ELF-1 (cell line): ENCODE results near the gene SDC3.

Experiments used
- DNase-seq: peaks from one replicate; pipeline ENCODE4 v3.0.0-alpha.2; 2016; ENCODE audit warnings: low read depth, low spot score

SDC3 gene

GRCh38 chr1:30928789-30929134 lies 20.2 kb upstream of the SDC3 start:
- DNase-seq: no peak

- DNase-seq: no peak
Observed at GRCh38 chr1:30928171-30928570, 19.6 kb upstream of the SDC3 start.

- no peak for DNase-seq
Observed at GRCh38 chr1:30927448-30927847, 18.9 kb upstream of the SDC3 start.

- DNase-seq: no peak
Observed at GRCh38 chr1:30923597-30923996, 15.0 kb upstream of the SDC3 start.

- no peak for DNase-seq
Observed at GRCh38 chr1:30920827-30921226, 12.3 kb upstream of the SDC3 start.

- peak; percentile 52 for DNase-seq
Observed at GRCh38 chr1:30919025-30919881, 10.7 kb upstream of the SDC3 start.

- DNase-seq: no peak
Observed at GRCh38 chr1:30916296-30916695, 7.7 kb upstream of the SDC3 start.

GRCh38 chr1:30915491-30916230 lies 7.1 kb upstream of the SDC3 start:
- DNase-seq: no peak

- DNase-seq: no peak
Observed at GRCh38 chr1:30914931-30915330, 6.4 kb upstream of the SDC3 start.

- DNase-seq: no peak
Observed at GRCh38 chr1:30914587-30914922, 6.0 kb upstream of the SDC3 start.

- DNase-seq: peak; percentile 56
Observed at GRCh38 chr1:30912913-30913652, 4.5 kb upstream of the SDC3 start.

- no peak for DNase-seq
Observed at GRCh38 chr1:30912224-30912623, 3.7 kb upstream of the SDC3 start.

- DNase-seq: peak; percentile 89
Observed at GRCh38 chr1:30911059-30911954, 2.7 kb upstream of the SDC3 start.

GRCh38 chr1:30909365-30910068 lies 959 bp upstream of the SDC3 start:
- peak; percentile 60 for DNase-seq

GRCh38 chr1:30908316-30908695 lies 252 bp downstream of the SDC3 start:
- no peak for DNase-seq

- peak; percentile 21 for DNase-seq
Observed at GRCh38 chr1:30907481-30908315, 860 bp downstream of the SDC3 start.

GRCh38 chr1:30906631-30907441 lies 1.7 kb downstream of the SDC3 start:
- DNase-seq: no peak

GRCh38 chr1:30905916-30906620 lies 2.5 kb downstream of the SDC3 start:
- no peak for DNase-seq
